ENCODE measurements around the gene HCK. TPM values are rescaled to one million over a fixed set of nuclear protein-coding genes. Genes with fewer than 3 reads are reported as not detected.

HCK gene
- not detected in 2 replicates for total RNA-seq

DNA sequence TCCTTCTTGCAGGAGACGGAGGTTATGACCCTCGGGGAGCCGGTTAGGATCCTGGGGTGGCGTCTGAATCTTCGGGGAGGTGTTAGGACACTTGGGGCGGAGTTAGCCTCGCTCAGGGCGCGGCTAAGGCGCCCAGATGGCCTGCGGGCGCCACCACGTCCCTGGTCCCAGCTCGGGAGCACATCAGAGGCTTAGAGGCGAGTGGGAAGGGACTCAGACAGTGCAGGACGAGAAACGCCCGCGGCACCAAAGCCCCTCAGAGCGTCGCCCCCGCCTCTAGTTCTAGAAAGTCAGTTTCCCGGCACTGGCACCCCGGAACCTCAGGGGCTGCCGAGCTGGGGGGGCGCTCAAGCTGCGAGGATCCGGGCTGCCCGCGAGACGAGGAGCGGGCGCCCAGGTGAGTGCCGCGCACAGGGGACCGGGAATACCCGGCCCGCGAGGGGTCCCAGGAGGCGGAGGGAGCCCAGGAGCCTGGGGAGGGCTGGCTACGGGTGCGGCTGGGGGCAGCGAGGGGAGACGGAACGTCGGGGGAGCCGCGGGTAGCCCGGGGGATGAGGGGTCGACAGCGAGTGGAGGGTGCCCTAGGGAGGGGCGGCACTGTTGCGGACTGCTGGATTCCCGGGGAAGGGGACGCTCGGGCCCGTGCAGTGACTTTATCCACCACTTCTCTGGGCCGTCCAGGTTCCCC lies at the start of gene HCK:
Gene HCK (plus strand): TSS at position 153 of the 688 bp plus-strand sequence.
- intact Hi-C loops (cut with micrococcal nuclease), result no loop called here

DNA sequence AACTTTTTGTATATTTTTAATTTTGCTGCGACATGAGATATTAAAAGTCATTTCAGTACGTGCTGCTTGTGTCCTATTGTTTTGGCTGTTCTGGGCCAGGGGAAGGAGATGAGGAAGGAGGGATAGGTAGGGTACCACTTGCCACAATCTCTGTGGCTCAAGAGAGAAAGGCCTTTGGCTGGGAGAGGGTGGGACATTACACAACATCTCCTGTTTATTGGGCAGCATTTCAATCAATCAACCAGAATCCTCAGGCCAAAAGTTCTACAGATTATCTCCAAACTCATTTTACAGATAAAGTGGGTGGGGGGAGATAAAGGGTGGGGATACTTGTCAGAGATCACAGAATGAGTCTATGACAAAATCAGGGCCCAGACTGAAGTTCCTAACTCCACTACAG lies 48.7 kb upstream of the HCK start:
- intact Hi-C loops (cut with micrococcal nuclease), result no loop called here

DNA sequence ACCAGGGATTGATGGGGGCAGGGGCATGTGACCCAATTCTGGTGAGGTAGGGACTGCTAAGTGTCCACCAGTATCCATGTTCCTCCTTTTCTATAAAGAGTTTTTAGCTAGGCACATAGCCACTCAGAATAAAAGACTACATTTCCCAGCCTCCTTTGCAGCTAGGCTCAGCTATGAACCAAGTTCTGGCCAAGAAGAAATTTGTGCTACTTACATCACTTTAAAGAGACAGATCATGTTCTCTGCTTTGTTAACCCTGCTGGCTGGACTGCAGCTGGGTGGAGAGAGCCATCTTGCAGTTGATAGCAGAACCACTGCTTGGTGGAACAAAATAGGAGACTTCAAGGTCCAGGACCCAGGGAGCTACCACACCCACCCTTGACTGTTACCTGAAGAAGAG lies 47.1 kb upstream of the HCK start:
- intact Hi-C loops (cut with micrococcal nuclease), result no loop called here

DNA sequence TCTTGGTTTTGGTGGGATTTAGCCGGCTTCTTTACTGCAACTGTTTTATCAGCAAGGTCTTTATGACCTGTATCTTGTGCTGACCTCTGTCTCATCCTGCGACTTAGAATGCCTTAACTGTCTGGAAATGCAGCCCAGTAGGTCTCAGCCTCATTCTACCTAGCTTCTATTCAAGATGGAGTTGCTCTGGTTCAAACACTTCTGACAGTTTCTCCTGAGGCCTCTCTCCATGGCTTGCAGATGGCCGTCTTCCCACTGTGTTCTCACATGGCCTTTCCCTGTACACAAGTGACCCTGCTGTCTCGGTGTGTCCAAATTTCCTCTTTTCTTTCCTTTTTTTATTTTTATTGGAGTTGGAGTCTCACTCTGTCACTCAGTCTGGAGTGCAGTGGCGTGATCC lies 46.0 kb upstream of the HCK start:
- intact Hi-C loops (cut with micrococcal nuclease), result no loop called here

DNA sequence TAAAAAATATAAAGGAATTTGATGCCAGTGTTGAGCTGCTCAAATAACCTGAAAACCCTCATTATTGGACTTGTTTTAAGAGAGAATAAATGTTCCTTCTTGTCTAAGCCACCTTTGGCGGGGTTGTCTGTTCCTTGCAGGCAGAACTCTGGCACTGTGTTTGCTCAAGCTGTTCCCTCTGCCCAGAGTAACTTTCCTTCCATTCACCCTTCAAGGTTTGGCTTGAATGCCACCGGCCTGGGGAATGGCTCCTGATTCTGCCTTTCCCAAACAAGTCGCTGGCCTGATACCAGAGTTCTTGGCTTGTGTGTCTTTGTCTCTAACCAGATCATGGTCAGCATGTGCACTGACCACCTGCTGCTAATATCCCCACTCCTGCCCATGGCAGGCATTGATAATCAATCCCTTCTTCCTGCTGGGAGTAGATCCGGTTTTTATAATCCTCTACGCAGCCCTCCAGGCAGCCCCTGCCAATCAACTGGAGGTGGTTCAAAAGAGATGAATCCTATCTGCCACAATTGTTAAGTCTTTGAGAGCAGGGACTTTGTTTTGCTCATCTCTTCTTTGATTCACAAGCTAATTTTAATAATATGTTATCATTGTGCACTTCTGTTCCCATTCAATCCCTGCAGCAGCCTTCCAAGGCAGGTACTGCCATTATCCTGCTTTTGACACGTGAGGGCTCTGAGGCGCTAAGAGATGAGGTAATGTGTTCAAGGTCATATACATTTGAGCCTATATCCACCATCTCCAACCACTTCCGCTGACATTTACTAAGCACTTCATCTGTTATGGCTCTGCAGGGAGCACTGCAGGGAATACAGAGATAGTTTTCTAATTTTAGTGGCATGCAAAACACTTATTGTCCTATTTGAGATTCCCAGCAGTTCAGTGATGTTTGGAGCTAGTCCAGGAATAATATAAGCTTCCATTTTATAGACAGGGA lies 44.9 kb upstream of the HCK start:
- intact Hi-C loops (cut with micrococcal nuclease), result no loop called here

DNA sequence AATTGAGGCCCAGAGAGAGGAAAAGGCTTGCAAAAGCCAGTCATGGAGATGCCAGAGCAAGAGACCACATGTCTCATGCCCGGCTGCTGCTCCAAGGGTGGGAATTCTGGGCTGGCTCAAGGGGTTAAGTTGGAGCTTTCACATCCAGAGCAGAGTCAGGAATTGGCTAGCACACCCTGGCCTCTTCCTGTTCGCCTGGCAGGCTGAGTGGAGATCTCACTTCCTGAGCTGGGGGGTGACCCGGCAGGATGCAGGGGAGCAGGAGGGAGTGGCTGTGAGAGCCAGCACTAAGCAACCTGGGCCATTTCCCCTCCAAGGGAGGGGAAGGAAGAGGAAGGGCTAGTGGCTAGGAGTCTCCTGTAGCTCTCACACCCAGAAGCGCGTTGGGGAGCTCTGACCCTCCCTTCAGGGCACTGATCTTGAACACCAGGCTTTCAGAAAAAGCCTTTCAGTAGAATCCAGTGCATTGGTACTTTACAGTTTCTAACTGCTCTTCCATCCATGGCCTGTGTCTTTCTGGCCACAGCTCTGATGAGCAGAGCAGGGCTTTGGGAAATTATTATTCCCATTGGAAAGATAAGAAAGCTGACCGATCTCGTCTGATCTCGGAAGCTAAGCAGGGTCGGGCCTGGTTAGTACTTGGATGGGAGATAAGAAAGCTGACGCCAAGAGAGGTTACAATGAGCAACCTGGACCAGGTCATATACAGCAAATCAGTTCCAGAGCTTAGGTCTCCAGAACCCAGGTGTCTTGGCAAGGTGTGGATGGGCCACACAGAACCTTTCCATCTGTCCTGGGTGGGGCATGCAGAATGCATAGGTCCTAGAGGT lies 44.0 kb upstream of the HCK start:
- intact Hi-C loops (cut with micrococcal nuclease), result no loop called here

DNA sequence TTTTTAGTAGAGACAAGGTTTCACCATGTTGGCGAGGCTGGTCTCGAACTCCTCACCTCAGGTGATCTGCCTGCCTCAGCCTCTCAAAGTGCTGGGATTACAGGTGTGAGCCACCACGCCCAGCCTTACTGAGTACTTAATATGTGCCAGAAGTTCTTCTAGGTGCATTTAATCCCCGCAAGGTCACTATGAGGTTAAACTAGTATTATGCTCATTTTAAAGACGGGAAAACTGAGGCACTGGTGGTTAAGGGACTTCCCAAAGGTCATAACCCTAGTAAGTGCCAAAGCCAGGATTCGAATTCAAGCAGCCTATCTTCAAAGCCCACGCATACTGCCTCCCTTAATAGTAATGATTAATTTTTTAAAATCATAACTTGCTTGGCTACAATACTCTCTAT lies 42.5 kb upstream of the HCK start:
- intact Hi-C loops (cut with micrococcal nuclease), result no loop called here

DNA sequence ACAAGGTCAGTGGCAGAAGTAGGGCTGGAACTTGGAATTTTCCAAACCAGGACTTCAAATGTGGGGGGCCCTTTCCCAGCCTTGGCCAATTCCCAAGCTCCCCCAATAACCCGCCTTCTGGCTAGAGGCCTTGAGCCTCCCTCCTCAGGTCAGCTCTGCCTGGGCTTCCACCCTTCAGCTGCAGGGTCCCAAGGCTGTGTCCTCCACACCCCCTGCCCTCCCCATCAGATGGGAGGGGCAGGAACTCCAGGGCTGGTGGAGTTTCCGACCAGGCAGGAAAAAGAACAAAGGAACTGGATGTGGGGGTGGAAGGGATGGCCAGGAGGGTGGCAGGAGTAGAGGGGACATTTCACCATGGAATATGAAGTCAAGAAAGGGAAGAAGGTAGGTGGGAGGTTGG lies 41.9 kb upstream of the HCK start, which contains the start of gene CCM2L:
Gene CCM2L (plus strand): TSS at position 338 of the 400 bp plus-strand sequence. CDS start 17 bp downstream, at position 355.
- intact Hi-C loops (cut with micrococcal nuclease), result no loop called here

DNA sequence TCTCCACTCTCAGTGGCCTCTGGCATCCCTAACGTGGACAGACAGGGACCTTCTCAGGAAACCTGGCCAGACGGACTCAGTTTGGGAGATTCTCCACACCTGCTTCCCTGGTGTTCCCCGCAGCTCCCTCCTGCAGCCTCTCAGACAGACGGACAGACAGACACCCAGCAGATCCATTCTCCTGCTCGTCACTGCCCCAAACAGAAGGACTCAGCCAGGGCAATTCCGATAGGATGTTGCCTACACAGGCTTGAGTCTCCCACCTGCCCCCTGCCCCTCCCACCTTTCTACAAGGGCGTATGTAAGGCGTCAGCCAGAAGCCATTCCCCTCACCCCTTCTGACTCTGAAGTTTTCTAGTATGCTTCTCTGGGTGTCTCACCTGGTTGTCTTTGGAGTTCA lies 41.4 kb upstream of the HCK start:
- intact Hi-C loops (cut with micrococcal nuclease), result no loop called here

DNA sequence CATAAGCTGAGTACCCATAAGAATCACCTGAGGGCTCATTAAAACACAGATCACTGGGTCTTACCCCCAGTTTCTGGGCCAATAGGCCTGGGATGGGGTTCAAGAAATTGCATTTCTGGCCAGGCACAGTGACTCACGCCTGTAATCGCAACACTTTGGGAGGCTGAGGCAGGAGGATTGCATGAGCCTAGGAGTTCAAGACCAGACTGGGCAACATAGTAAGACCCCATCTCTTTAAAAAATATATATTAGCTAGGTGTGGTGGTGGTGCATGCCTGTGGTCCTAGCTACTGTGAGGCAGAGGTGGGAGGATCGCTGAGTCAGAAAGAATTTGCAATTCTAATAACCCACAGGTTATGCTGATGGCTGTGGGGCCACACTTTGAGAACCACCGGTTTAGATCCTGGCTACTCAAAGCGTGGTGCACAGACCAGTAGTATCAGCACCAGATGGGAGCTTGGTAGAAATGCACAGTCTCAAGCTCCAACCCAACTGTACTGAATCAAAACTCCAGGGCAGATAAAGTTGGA lies 39.8 kb upstream of the HCK start:
- intact Hi-C loops (cut with micrococcal nuclease), result no loop called here

DNA sequence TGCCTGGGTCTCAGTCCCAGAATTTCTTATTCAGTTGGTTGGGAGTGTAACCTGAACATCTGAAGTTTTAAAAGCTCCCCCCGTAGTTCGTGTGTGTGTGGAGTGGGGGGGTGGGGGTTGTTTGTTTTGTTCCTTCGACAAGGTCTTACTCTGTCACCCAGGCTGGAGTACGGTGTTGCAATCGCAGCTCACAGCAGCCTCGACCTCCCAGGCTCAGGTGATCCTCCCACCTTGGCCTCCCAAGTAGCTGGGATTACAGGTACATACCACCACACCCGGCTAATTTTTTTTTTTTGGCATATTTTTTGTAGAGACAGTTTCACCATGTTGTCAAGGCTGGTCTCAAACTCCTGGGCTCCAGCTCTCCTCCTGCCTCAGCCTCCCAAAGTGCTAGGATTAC lies 38.7 kb upstream of the HCK start:
- intact Hi-C loops (cut with micrococcal nuclease), result no loop called here

DNA sequence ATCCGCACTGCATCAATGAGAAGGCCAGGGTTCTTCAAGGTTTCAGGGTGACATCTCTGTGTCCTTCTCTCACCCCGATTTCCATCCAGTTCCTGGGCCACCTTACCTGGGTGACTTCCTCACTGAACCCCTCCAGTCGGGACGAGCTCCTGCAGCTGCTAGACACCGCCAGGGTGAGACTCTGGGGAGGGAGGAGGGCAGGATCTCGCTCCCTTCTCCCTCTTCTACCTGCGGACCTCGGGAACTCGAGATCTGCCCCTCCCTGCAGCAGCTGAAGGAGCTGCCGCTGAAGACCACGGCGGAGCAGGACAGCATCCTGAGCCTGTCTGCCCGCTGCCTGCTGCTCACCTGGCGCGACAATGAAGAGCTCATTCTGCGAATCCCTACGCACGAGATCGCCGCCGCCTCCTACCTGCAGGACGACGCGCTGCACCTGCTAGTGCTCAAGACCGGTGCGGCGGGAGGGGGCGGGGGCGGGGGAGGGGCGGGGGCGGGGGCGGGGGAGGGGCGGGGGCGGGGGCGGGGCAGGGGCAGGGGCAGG lies 34.3 kb upstream of the HCK start:
- intact Hi-C loops (cut with micrococcal nuclease), result loop anchor here (5.0 kb wide), 1 partner anchor 165 kb away; no protein-coding TSS in a partner anchor

DNA sequence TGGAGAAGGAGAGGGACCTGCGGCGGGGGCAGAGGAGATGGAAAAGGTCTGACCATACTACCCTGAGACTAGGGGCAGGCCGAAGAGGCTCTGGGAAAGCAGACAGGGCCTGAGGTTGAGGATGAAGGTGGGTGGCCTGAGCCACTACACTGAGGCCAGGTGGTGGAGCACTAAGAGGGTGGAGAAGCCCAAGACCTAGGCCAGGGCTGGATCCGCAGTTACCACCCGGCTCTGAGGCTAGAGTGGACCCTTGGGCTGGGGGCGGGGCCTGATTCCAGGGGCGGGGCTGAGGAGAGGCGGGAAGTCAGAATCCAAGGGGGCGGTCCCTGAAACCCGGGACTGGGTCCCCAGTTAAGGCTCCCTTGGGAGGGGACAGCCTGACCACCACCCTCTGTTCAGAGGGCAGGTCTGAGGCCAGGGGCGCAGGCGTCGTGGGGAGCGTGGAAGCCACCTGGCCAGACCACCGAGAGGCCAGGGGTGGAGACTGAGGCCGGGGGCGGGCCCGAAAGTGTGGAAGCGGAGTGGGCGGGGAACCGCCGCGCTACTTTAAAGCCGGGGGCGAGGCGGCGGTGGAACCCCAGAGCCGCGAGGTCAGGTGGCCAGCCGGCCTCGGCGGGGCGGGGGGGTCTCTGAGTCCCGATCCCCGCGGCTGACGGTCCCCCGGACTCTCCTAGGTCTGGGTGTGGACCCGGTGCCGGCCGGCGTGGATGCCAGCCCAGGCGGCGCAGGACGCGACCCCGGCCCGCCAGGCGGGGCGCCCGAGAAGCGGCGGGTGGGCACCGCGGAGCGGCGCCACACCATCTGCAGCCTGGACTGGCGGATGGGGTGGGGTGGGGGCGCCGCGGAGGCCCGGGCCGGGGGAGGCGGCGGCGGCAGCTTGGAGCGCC lies 33.5 kb upstream of the HCK start:
- intact Hi-C loops (cut with micrococcal nuclease), result loop anchor here (5.0 kb wide), 1 partner anchor 166 kb away; no protein-coding TSS in a partner anchor

DNA sequence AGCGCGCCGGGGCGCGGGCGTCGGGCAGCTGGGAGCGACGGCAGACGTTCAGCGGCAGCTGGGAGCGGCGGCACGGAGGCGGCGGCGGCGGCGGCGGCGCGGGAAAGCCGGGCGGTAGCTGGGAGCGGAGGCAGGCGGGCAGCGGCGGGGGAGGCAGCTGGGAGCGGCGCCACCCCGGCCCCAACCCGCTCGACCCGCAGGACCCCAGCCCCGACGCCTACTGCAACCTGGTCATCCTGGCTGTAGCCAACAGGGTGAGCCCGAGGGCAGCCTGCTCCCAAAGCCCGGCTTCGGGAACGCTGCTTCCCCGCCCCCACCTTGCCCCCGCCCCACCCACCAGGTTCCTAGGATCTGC lies 32.9 kb upstream of the HCK start:
- intact Hi-C loops (cut with micrococcal nuclease), result loop anchor here (5.0 kb wide), 1 partner anchor 167 kb away; no protein-coding TSS in a partner anchor

DNA sequence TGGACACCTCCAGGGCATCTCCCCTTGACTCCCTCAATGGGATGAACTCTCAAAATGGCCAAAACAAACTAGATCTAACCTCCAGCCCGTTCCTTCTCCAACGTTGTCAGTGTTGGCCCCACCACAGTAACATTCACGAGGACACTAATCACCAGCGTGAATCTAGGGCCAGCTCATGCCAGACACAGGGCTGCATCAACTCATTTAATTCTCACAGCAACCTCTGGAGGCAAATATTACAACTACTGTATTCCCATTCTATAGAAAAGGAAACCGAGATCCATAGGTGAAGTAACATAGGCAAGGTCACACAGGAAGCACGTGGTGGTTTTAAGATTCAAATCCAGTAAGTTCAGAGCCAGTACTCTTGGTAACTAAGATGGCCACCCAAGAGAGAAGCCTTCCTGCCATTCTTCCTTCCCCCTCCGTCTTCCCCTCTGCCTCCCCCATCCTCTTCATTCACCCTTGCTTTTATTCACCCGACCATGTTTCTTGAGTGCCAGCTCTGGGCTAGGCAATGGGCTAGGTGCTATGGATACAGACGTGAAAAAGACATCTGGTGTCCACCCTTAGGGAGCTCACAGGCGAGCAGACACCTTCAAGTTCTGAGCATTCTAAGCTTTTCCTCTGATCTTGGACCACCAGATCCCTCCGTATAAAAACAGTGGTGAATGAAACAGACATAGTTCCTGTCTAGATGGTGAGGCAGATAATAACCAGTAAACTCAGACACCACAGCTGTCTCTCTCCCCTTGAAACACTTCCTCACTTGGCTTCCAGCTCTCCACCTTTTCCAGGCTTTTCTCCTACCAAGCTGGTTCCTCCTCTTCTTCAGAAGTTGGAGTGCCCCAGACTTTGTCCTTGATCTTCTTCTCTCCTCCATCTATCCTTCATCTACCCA lies 32.2 kb upstream of the HCK start:
- intact Hi-C loops (cut with micrococcal nuclease), result loop anchor here (5.0 kb wide), 1 partner anchor 168 kb away; no protein-coding TSS in a partner anchor

DNA sequence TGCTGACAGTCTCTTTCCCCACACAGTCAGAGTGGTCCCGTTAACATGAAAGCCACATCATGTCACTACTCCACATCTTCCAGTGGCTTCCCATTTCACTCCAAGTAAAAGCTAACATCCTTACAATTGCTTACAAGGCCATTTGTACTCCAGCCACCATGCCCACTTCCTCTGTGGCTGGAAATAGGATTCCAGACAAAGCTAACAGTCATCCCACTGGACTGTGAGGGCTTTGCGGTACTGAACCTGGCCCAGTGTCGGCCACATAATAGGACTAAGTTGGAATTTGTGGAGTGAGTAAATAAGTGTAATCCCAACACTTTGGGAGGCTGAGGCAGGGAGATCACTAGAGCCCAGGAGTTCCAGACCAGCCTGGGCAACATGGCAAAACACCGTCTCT lies 31.0 kb upstream of the HCK start:
- intact Hi-C loops (cut with micrococcal nuclease), result no loop called here

DNA sequence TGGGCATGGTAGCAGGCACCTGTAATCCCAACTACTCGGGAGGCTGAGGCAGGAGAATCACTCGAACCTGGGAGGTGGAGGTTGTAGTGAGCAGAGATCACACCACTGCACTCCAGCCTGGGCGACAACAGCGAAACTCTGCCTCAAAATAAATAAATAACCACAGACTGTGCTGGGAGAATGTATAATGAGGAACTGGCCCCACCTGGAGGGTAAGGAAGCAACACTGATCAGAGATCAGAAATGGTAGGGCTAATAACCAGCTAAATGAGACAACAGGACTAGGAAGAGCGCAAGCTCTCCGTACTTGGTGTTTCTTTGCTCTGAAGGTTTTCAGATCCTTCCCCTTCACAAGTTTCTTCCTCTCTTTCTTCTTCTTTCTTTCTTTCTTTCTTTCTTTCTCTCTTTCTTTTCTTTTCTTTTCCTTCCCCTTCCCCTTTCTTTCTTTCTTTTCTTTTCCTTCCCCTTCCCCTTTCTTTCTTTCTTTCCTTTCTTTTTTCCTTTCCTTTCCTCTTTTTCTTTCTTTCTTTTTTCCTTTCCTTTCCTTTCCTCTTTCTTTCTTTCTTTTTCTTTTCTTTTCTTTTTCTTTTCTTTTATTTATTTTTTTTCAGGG lies 27.3 kb upstream of the HCK start:
- intact Hi-C loops (cut with micrococcal nuclease), result no loop called here

DNA sequence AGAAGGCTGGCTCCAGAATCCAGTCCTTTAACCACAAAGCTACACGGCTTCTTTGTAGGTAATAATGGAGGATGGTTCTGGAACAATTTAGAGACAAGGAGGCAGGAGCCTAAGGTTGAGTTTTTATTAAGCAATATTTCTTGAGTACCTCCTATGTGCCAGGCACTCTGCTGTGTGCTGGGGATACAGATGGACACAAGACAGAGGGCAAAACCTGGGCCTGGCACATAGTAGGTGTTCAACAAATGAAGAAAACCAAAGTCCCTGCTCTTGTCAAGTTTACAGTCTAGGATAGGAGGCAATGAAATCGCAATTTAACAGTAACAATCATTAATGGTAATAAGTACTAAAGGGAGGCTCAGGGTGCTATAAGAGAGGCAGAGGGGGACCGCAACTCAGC lies 24.4 kb upstream of the HCK start:
- intact Hi-C loops (cut with micrococcal nuclease), result no loop called here

Measured in T-helper 2 cell treated with Interferon-gamma antibody and Interleukin-4, amounts not matched to agents 100 ng/mL and 5 ng/mL, for 36 hours (primary cell).